ENCODE measurements around the gene P4HA3. TPM values are rescaled to one million over a fixed set of nuclear protein-coding genes. Genes with fewer than 3 reads are reported as not detected.

Gene P4HA3
- total RNA-seq, 4 donors from 2014 or later, result not detected

DNA sequence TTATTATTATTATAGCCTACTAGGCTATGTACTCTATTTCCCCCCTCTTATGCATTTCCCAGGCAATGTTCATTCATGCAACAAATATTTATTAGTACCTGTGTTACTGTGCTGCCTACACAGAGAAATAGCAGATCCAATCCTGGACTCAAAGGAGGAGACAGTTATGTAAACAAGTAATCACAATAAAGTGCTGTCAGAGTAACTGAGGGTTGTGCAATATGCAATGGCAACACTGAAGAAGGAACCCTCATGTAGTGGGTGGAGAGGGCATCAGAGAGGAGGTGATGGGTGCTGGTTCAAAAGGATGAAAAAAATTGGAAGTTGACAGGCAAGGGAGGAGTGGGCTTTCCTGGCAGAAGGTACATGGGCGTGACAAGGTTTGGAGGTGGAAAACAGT, 886 bp upstream of the P4HA3 start:
- H3K4me3 ChIP-seq, result no peak overlapping the region
- H3K27ac ChIP-seq, result no peak overlapping the region
- H3K36me3 ChIP-seq, result no peaks in the 10 kb centered on the region
- peaks cover 0 to 6% (median 0%) of the 10 kb centered on the region in 4 donors for H3K9me3 ChIP-seq
- peaks cover 0 to 11% (median 2%) of the 10 kb centered on the region in 4 donors for H3K4me1 ChIP-seq
- no peak for TF ChIP-seq POLR2A (IDR thresholded peaks at IDR 0.05)
- TF ChIP-seq, protein P1, sequence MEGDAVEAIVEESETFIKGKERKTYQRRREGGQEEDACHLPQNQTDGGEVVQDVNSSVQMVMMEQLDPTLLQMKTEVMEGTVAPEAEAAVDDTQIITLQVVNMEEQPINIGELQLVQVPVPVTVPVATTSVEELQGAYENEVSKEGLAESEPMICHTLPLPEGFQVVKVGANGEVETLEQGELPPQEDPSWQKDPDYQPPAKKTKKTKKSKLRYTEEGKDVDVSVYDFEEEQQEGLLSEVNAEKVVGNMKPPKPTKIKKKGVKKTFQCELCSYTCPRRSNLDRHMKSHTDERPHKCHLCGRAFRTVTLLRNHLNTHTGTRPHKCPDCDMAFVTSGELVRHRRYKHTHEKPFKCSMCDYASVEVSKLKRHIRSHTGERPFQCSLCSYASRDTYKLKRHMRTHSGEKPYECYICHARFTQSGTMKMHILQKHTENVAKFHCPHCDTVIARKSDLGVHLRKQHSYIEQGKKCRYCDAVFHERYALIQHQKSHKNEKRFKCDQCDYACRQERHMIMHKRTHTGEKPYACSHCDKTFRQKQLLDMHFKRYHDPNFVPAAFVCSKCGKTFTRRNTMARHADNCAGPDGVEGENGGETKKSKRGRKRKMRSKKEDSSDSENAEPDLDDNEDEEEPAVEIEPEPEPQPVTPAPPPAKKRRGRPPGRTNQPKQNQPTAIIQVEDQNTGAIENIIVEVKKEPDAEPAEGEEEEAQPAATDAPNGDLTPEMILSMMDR (IDR thresholded peaks at IDR 0.05), result no peak
- no peak for DNase-seq
- H3K27me3 ChIP-seq, result peaks cover 0 to 4% of the 10 kb centered on the region in 2 donors

DNA sequence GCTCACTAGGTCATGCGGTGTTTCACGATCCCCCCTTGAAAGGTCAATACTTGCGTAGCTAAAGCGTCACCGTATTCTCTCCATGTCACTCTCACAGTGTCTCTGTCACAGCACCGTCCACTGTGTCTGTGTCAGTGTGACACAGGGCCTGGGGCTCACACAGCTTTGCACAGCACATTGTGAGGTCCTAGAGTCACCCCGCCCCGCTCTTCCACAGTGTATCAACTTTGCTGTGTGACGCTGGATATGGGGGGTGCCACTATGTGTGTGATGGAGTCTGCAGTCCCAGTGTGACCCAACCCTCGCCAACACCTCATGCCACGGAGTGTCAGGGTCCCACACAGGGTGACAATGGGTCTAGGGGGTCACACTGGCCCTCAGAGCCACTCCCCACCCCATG, 583 bp downstream of the P4HA3 start:
- no peak for DNase-seq
- Histone ChIP-seq H3K4me3 (peak overlapping the region in 2 of 4 donors; percentile 46 to 60), H3K27me3 (peaks cover 0 to 4% of the 10 kb centered on the region in 2 donors), H3K9me3 (no peaks in the 10 kb centered on the region), H3K36me3 (no peaks in the 10 kb centered on the region), H3K27ac (no peak overlapping the region), H3K4me1 (peaks cover 0 to 11% (median 2%) of the 10 kb centered on the region in 4 donors)
- TF ChIP-seq, protein P1 (IDR thresholded peaks at IDR 0.05), result no peak
- no peak for TF ChIP-seq POLR2A (IDR thresholded peaks at IDR 0.05)

DNA sequence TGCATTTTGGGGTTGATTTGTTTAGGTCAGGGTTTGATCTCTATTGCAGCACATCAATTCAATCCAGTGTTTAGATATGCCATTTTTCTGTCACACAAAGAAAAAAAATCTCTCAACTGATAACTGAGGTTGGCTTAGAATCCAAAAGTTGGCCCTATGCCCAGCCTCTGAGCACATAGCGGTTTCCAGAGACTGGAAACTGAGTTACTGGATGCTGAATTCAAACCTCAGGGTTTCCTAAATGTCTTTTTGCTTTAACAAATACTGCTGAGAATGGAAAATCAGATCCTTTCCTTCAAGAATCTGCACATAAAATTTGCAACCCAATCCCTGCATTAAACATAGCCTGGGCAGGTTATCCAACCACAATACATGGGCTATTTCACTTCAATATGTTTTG, 4.0 kb downstream of the P4HA3 start:
- Histone ChIP-seq H3K27me3 (peaks cover 0 to 4% of the 10 kb centered on the region in 2 donors), H3K27ac (no peak overlapping the region), H3K9me3 (no peaks in the 10 kb centered on the region), H3K4me1 (peaks cover 0 to 11% (median 2%) of the 10 kb centered on the region in 4 donors), H3K4me3 (no peak overlapping the region), H3K36me3 (no peaks in the 10 kb centered on the region)
- DNase-seq, result no peak
- TF ChIP-seq, protein P1 (IDR thresholded peaks at IDR 0.05), result no peak
- TF ChIP-seq POLR2A (IDR thresholded peaks at IDR 0.05), result no peak

DNA sequence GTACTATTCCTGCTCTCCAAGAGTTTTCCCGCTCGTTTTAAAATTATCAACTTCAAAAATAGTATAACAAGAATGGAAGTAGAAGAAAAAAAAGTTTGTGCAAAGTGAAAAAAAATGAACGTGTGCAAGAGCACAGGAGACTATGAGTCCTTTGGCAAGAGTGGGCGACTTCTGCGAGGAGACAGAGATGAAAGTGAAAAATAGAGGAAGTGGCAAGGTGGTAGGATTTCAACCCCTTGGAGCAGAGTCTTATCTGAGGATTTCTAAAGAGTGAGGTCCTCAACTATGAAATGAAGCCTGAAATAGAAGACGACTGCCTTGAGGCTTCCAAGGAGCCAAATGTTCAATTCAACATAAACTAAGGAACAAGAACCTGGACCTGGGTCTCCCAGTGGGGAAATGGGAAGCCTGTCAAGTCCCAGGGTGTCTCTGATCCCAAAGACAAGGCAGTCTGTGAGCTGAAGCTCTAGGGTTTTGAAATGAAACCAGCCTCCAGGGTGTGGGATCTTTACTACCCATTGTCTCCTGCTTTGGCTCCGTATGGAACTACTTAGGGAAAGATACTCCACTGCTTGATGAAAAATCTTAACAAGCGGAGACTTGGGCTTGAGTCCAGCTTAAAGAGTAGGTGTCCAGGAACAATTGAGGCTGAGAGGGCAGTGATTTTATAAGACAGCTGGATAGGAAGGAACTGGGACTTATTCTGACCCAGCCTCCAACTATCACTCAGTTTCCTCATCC, 4.8 kb downstream of the P4HA3 start:
- no peak overlapping the region for H3K27ac ChIP-seq
- no peaks in the 10 kb centered on the region for H3K36me3 ChIP-seq
- no peaks in the 10 kb centered on the region for H3K9me3 ChIP-seq
- peaks cover 0 to 4% of the 10 kb centered on the region in 2 donors for H3K27me3 ChIP-seq
- peaks cover 0 to 8% (median 2%) of the 10 kb centered on the region in 4 donors for H3K4me1 ChIP-seq
- DNase-seq, result no peak
- no peak for TF ChIP-seq POLR2A (IDR thresholded peaks at IDR 0.05)
- TF ChIP-seq, protein P1 (IDR thresholded peaks at IDR 0.05), result no peak
- no peak overlapping the region for H3K4me3 ChIP-seq

DNA sequence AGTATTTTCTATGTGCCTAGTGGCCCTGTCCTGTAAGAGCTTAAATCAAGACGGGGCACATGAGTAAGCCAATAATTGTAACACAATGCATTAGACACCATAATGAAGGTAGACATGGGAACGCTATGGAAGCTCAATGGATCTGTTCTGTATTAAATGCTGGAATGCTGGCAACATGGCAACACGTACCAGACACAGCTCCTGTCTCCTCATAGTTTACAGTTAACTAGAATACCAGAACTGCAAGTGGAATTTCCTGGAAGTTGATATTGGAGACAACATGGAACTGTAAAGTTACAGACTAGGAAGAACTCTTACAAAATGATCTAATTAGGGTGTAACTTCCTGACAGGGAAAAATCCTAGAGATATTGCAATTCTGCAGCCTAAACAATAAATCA, 12.4 kb downstream of the P4HA3 start:
- no peak overlapping the region for H3K27ac ChIP-seq
- H3K27me3 ChIP-seq, result no peaks in the 10 kb centered on the region
- H3K36me3 ChIP-seq, result no peaks in the 10 kb centered on the region
- H3K4me1 ChIP-seq, result no peaks in the 10 kb centered on the region
- H3K4me3 ChIP-seq, result no peak overlapping the region
- no peak for DNase-seq
- H3K9me3 ChIP-seq, result no peaks in the 10 kb centered on the region
- TF ChIP-seq, protein P1 (IDR thresholded peaks at IDR 0.05), result no peak
- no peak for TF ChIP-seq POLR2A (IDR thresholded peaks at IDR 0.05)

Measured in Peyer's patch (tissue), 4 donors.